Measurements from ENCODE around the gene TEX11.
"Not testable (repeated sequence)": the region's sequence is repeated elsewhere in the genome, so short reads cannot be mapped to it uniquely, and the experiment has no call there.

TEX11 gene

GRCh38 chrX:70908541-70908940 is at the start of gene TEX11:
Gene TEX11, minus strand, starts transcription at chrX:70908711. Its CDS starts 922 bp downstream, at chrX:70907789.
- DNase-seq, result no peak

- DNase-seq, result no peak
Observed at GRCh38 chrX:70954871-70955270, 46.4 kb upstream of the TEX11 start.

DNA sequence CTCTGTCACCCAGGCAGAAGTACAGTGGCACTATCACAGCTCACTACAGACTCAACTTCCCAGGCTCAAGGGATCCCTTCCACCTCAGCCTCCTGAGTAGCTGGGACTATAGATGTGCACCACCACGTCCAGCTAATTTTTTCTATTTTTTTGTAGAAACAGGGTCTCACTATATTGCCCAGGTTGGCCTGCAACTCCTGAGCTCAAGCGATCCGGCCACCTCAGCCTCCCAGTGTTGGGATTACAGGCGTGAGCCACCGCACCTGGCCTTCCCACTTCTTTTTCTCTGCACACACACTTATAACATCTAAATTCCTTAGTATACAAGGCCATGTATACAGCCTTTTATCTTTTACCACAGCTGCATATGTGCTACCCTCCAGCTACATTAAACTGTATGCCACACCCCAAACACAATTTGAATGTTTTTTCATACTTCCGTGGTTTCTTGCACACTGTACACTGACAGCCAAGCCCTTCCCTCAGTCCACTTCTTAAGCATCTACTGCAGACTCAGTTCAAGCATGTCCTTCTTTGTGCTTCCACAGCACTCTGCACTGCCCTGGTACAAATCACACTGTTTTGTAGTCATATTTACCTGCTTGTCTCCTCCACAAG is 15.9 kb upstream of the TEX11 start:
- no peak for DNase-seq

- no peak for DNase-seq
Observed at GRCh38 chrX:70922774-70923473, 14.4 kb upstream of the TEX11 start.

DNA sequence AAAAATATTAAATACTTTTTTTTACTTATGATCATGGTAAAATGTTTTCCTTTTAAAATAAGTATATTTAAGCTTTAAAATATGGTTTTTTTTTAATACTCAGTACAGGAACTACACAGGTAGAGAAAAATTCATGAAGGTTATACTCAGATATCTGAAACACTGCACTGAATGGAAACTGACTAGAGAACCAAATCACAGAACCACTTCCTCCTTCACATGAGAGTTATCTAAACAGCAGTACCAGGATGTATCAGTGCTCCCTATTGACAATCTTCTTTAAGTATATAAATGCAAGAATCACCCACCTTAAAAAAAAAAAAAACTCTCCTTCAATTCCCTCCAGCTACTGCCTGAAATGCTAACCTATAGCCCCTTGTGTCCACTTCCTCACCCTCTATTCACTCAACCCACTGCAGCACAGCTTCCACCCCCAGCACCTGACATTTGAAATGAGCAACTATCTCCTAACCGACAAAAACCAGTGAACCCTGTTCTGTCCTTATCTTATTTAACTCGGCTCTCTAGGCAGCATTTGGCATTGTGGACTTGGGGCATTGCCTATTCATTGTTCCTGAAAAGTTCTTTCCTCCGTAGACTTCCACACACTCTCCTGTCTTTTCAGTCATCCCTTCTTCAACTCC is 13.3 kb upstream of the TEX11 start:
- no peak for DNase-seq

DNA sequence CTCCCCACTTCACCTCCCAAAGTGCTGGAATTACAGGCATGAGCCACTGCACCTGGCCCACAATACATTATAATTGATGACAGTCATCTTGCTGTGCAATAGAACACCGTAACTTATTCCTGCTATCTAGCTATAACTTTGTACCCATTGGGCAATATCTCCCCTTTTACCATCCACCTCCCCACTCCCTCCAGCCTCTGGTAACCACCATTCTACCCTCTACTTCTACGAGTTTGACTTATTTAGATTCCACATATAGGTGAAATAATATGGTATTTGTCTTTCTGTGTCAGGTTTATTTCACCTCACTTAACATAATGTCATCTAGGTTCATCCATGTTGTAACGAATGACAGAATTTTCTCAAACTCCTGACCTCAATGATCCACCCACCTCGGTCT is 8.2 kb upstream of the TEX11 start:
- no peak for DNase-seq

DNA sequence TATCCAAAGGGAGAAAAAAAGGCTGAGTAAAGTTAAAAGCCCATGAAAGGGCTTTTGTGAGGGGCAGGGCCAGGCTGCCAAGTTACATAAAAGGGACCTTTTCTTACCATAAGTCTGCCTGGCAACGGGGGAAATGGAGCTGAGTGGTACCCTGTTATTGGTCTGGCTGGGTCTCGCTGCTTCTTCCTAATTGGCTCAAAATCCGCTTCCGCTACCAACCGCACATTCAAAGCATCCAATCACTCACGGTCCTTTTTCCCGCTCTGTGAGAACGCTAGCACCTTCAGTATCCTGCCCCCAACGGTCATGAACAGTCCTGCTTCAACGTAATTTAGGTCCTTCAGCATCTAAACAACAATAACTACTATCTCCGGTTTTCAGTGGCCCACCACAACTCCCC is 611 bp downstream of the TEX11 start:
- no peak for DNase-seq

GRCh38 chrX:70901465-70901864 is 7.0 kb downstream of the TEX11 start:
- no peak for DNase-seq

- not testable (repeated sequence) for DNase-seq
Observed at GRCh38 chrX:70890441-70890840, 18.1 kb downstream of the TEX11 start.

DNA sequence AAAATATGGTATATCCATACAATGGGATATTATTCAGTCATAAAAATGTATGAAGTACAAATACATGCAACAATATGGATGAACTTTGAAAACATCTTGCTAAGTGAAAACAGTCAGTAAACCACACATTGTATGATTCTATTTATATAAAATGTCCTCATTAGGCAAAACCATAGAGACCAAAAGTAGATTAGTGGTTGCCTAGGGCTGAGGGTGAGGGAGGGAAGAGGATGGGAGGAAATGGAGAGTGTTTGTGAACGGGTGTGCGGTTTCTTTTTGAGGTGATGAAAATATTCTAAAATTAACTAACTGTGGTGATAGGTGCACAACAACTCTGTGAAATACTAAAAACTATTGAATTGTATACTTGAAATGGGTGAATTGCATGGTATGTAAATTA is 29.6 kb downstream of the TEX11 start:
- no peak for DNase-seq

DNA sequence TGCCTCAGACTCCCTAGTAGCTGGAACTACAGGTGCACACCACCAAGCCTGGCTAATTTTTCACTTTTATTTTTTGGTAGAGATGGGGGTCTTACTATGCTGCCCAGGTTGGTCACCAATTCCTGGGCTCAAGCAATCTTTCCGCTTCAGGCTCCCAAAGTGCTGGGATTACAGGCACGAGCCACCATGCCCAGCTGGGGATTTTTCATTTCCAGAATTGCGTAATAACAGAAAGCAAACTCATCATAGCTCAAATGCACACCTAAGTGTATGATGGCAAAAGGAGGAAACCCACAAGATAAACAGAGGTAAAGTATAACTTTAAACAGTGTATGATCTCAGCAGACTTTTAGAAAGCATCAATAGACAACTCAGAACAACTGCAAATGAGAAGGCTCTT is 56.2 kb downstream of the TEX11 start:
- no peak for DNase-seq

DNA sequence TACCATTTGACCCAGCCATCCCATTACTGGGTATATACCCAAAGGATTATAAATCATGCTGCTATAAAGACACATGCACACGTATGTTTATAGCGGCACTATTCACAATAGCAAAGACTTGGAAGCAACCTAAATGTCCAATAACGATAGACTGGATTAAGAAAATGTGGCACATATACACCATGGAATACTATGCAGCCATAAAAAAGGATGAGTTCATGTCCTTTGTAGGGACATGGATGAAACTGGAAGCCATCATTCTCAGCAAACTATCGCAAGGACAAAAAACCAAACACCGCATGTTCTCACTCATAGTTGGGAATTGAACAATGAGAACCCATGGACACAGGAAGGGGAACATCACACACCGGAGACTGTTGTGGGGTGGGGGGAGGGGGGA is 64.4 kb downstream of the TEX11 start:
- DNase-seq, result not testable (repeated sequence)

GRCh38 chrX:70843620-70844019 is 64.9 kb downstream of the TEX11 start:
- DNase-seq, result not testable (repeated sequence)

- no peak for DNase-seq
Observed at GRCh38 chrX:70834589-70834988, 73.9 kb downstream of the TEX11 start.

- DNase-seq, result no peak
Observed at GRCh38 chrX:70826715-70827114, 81.8 kb downstream of the TEX11 start.

GRCh38 chrX:70825366-70825765 is 83.1 kb downstream of the TEX11 start:
- no peak for DNase-seq

DNA sequence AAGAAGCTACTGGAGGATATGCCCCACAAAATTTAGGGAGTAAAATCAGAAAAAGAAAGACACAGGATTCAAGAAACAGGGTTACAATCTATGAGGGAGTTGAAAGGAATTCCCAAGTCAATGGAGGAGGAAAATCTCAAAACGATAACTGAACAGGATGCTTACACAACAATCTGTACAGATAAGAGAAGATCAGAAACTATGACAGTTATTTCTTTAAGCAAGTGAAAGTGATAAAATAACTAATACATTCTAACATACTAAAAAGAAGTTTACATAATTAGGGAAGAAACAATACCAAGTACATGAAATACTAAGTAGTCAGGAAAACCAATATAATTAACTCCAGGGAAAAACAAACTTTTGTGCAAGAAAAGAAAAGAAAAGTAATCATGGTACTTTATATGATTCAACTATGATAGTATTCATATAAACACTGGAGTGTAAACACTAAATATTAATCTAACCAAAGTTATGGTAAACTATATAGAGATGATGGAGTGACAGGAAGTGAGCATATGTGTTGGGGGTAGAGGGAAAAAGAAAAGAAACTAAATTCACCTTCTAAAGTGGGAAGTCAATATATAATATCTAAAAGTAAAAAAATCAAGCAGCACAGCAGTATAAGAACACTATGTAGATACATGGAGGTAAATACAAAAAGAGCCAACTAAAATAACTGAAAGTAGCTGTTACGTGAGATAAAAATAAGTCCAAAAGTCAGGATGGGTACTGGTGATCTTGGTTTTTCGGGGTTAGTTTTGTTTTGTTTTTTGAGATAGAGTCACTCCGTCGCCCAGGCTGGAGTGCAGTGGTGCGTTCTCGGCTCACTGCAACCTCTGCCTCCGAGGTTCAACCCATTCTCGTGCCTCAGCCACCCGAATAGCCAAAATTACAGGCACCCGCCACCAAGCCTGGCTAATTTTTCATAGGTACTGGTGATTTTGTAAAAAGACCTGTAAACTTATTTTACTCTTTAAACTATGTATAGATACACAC is 99.3 kb downstream of the TEX11 start:
- DNase-seq, result no peak

DNA sequence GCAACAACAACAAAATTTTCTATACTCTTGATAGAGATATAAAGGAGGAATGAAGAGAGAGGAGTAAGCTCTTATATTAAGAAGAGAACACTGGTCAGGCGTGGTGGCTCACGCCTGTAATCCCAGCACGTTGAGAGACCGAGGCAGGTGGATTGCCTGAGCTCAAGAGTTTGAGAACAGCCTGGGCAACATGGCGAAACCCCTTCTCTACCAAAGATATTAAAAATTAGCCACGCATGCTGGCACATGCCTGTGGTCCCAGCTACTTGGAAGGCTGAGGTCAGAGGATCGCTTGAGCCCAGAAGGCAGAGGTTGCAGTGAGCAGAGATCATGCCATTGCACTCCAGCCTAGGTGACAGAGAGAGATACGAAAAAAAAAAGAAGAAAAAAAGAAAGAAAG is 102.4 kb downstream of the TEX11 start:
- DNase-seq, result no peak

- not testable (repeated sequence) for DNase-seq
Observed at GRCh38 chrX:70796742-70797141, 111.8 kb downstream of the TEX11 start.

DNA sequence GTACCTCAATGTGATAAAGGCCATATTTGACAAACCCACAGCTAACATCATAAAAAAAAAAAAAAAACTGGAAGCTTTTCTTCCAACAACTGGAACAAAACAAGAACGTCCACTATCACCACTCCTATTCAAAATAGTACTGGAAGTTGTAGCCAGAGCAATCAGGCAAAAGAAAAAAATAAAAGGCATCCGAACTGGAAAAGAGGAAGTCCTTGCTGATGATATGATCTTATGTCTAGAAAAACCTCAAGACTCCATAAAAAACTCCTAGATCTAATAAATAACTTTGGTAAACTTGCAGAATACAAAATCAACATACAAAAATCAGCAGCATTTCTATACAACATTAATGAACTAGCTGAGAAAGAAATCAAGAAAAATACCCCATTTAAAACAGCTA is 134.3 kb downstream of the TEX11 start:
- no peak for DNase-seq

DNA sequence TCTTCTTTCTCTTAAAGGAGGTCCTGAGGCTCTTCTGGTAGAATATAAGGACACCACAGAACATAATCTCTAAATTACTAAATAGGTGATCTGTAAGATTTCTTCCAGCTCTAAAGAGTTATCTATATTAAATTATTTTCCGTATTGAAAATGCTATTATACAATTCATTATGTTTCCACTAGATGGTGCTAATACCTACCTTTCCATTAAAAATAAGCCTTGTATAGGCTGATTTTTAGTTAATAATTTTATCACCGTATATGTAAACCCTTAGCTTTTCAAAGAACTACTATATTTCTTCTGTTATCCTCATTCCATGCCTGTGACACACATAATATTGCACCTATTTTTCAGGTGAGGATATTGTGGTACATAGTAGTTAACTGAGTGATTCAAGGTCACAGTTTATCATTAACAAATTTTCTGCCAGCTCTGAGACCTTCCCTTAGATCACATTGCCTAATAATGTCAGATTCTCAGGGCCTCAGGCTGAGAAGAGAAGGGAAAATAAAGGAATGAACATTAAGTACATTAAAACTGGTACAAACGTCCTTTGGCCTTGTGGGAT is 138.8 kb downstream of the TEX11 start:
- DNase-seq, result no peak

GRCh38 chrX:70762285-70762684 is 146.2 kb downstream of the TEX11 start:
- DNase-seq, result no peak

- DNase-seq, result peak; percentile 43
Observed at GRCh38 chrX:70755850-70756249, 152.7 kb downstream of the TEX11 start.

All from activated T-cell treated with anti-CD3 and anti-CD28 coated beads, Interleukin-2, amount 50 U/mL, for 1 hour (primary cell).